ENCODE measurements around the gene CDC42EP3.

CDC42EP3 gene

GRCh38 chr2:37654419-37654818 lies 17.0 kb downstream of the CDC42EP3 start:
- DNase-seq: no peak

GRCh38 chr2:37653805-37654378 lies 17.6 kb downstream of the CDC42EP3 start:
- DNase-seq: peak; percentile 28

GRCh38 chr2:37653093-37653492 lies 18.3 kb downstream of the CDC42EP3 start:
- DNase-seq: no peak

- DNase-seq: no peak
These were observed 19.2 kb downstream of the CDC42EP3 start for GRCh38 chr2:37652199-37652640.

- no peak for DNase-seq
These were observed 20.8 kb downstream of the CDC42EP3 start for GRCh38 chr2:37650548-37651093.

- no peak for DNase-seq
These were observed 21.9 kb downstream of the CDC42EP3 start for GRCh38 chr2:37649518-37649917.

GRCh38 chr2:37648331-37649011 lies 23.0 kb downstream of the CDC42EP3 start:
- peak; percentile 64 for DNase-seq

GRCh38 chr2:37647971-37648330 lies 23.5 kb downstream of the CDC42EP3 start:
- no peak for DNase-seq

- no peak for DNase-seq
These were observed 25.6 kb downstream of the CDC42EP3 start for GRCh38 chr2:37645836-37646235.

- peak; percentile 37 for DNase-seq
These were observed 26.1 kb downstream of the CDC42EP3 start for GRCh38 chr2:37645362-37645761.

- DNase-seq: no peak
These were observed 27.3 kb downstream of the CDC42EP3 start for GRCh38 chr2:37644191-37644590.

GRCh38 chr2:37643730-37644078 lies 27.7 kb downstream of the CDC42EP3 start:
- DNase-seq: no peak

GRCh38 chr2:37642907-37643729 lies 28.3 kb downstream of the CDC42EP3 start:
- DNase-seq: no peak

GRCh38 chr2:37641582-37642171 lies 29.8 kb downstream of the CDC42EP3 start:
- DNase-seq: no peak

- DNase-seq: no peak
These were observed 31.8 kb downstream of the CDC42EP3 start for GRCh38 chr2:37639631-37640030.

GRCh38 chr2:37638973-37639372 lies 32.5 kb downstream of the CDC42EP3 start:
- no peak for DNase-seq

- DNase-seq: no peak
These were observed 33.5 kb downstream of the CDC42EP3 start for GRCh38 chr2:37637985-37638384.

- DNase-seq: no peak
These were observed 34.1 kb downstream of the CDC42EP3 start for GRCh38 chr2:37637190-37637860.

- no peak for DNase-seq
These were observed 34.9 kb downstream of the CDC42EP3 start for GRCh38 chr2:37636381-37637066.

GRCh38 chr2:37635504-37636380 lies 35.7 kb downstream of the CDC42EP3 start:
- DNase-seq: peak; percentile 87

GRCh38 chr2:37634914-37635503 lies 36.4 kb downstream of the CDC42EP3 start:
- DNase-seq: no peak
